Lung (tissue), 12 donors: Measurements from ENCODE around the gene INSC. TPM values are rescaled to one million over a fixed set of nuclear protein-coding genes. Genes with fewer than 3 reads are reported as not detected.
A peak's percentile ranks its signal among the peaks of the same experiment; 100 is the strongest.

Experiments
- ATAC-seq: fragments of 200-7000 bp; cut with Tn5 transposase; one replicate; pipeline ENCODE4 v1.9.1; 2020; ENCODE audit warnings: moderate number of reproducible peaks; ENCODE audit not compliant: insufficient read depth, low FRiP score
- DNase-seq, 3 donors: peaks; one replicate each; pipeline ENCODE4 v3.0.0-alpha.2; 2013 to 2017
- H3K27ac ChIP-seq, 2 donors: one replicate each; pipeline ENCODE4 v1.5.1; 2013; ENCODE audit warnings: mild to moderate bottlenecking in 2 of 2, moderate library complexity in 2 of 2, control low read depth in 1 of 2, inconsistent platforms in 1 of 2, low read depth in 1 of 2, low read length in 1 of 2
- H3K27me3 ChIP-seq, 3 donors: one replicate each; pipeline ENCODE4 v1.5.1; 2013; ENCODE audit warnings: low read length in 2 of 3; ENCODE audit not compliant: control insufficient read depth in 3 of 3, insufficient read depth in 3 of 3
- H3K36me3 ChIP-seq, 4 donors: one replicate each; pipeline ENCODE4 v1.5.1; 2013; ENCODE audit warnings: low read length in 4 of 4, mild to moderate bottlenecking in 1 of 4, moderate library complexity in 1 of 4; ENCODE audit not compliant: control insufficient read depth in 4 of 4, insufficient read depth in 4 of 4
- H3K4me1 ChIP-seq, 5 donors: one replicate each; pipeline ENCODE4 v1.5.1; 2013; ENCODE audit warnings: low read length in 5 of 5, mild to moderate bottlenecking in 2 of 5, moderate library complexity in 1 of 5; ENCODE audit not compliant: control insufficient read depth in 5 of 5, insufficient read depth in 5 of 5
- H3K4me3 ChIP-seq: one replicate; pipeline ENCODE4 v1.5.1; 2013; ENCODE audit warnings: mild to moderate bottlenecking, control low read depth, moderate library complexity
- H3K9ac ChIP-seq, 2 donors: one replicate each; pipeline ENCODE4 v1.5.1; 2013; ENCODE audit warnings: low read length in 2 of 2, control low read depth in 1 of 2; ENCODE audit not compliant: insufficient read depth in 1 of 2
- H3K9me3 ChIP-seq, 4 donors: one replicate each; pipeline ENCODE4 v1.5.1; 2013; ENCODE audit warnings: low read length in 3 of 4, mild to moderate bottlenecking in 1 of 4, moderate library complexity in 1 of 4; ENCODE audit not compliant: control insufficient read depth in 4 of 4, insufficient read depth in 3 of 4
- WGBS, 2 donors: extraction: QIAGEN DNeasy Blood & Tissue Kit; methylation state at CpG; one replicate each; pipeline ENCODE4 v1.1.7; 2013; 5-methylcytosine and 5-hydroxymethylcytosine counted together
- polyA plus RNA-seq, 2 donors: library from polyadenylated mRNA; stranded (reverse); fragments of 200-250 nt; gene quantifications; one replicate each; pipeline ENCODE4 v1.2.1, GENCODE V29; 2013
- total RNA-seq, 2 donors: library from RNA; depleted of rRNA in 1 of 2; stranded (reverse); fragments of >200 nt in 1 of 2; gene quantifications; one replicate each; pipeline ENCODE4 v1.2.1, GENCODE V29; 2014 to 2021
- TF ChIP-seq, protein P1 (sequence below): IDR thresholded peaks from 2 replicates; pipeline ENCODE4 v1.5.1; 2012; ENCODE audit warnings: mild to moderate bottlenecking; ENCODE audit errors: control extremely low read depth, extremely low read depth
- donor health status: control.
- donor health status: control.
- donor health status: Bipolar disorder and iron deficiency.
- donor health status: healthy.
- donor health status: DM: yes; HTN: yes; CAD: no.

INSC gene
- total and polyA plus RNA-seq, 4 donors = 0.49 to 0.91 (median 0.73) TPM

DNA sequence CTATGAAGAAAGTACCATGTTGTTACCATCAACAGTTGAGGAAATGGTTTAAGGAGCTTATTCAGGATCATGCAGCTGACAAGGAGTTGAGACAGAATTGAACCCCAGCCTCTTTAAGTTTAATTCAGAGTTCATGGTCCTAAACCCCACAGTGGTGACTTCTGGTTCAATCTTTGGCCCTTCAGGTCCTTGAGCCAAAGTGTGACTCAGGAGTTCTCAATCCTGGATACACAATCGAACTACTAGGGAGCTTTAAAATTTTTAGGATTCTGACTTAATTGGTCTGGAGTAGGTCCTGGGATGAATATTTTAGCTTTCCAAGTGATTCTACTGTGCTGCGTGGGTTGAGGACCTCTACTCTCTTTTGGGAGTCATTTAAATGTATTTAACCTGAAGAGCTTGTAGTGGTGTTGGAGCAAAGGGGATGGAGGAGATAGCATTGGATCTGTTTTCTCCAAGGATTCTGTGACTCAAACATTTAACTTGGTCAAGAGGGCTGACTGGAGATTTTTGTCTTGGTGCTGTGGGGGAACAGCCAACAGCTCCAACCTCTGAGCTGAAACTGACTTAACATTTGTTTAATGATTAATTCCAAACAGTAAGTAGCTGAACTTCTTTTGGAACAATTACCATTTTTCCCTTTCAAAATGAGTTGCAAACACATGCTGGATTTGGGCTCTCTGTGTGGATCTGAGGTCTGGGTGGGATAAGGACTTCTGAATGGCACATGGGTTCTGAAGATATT lies 80.1 kb downstream of the INSC start:
- H3K4me1 ChIP-seq = peaks cover 0 to 21% (median 0%) of the 10 kb centered on the region in 5 donors
- no peak overlapping the region for H3K4me3 ChIP-seq
- DNase-seq (peak in 2 of 3 donors; percentile 20 to 30), ATAC-seq (no peak)
- no peak overlapping the region for H3K27ac ChIP-seq
- no peaks in the 10 kb centered on the region for H3K36me3 ChIP-seq
- H3K9ac ChIP-seq = no peak overlapping the region
- TF ChIP-seq, protein P1, sequence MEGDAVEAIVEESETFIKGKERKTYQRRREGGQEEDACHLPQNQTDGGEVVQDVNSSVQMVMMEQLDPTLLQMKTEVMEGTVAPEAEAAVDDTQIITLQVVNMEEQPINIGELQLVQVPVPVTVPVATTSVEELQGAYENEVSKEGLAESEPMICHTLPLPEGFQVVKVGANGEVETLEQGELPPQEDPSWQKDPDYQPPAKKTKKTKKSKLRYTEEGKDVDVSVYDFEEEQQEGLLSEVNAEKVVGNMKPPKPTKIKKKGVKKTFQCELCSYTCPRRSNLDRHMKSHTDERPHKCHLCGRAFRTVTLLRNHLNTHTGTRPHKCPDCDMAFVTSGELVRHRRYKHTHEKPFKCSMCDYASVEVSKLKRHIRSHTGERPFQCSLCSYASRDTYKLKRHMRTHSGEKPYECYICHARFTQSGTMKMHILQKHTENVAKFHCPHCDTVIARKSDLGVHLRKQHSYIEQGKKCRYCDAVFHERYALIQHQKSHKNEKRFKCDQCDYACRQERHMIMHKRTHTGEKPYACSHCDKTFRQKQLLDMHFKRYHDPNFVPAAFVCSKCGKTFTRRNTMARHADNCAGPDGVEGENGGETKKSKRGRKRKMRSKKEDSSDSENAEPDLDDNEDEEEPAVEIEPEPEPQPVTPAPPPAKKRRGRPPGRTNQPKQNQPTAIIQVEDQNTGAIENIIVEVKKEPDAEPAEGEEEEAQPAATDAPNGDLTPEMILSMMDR = no peak
- no peaks in the 10 kb centered on the region for H3K9me3 ChIP-seq
- no peaks in the 10 kb centered on the region for H3K27me3 ChIP-seq
- 63 to 78% methylated on average over 2 of the region's 2 CpGs for WGBS, 2 donors

DNA sequence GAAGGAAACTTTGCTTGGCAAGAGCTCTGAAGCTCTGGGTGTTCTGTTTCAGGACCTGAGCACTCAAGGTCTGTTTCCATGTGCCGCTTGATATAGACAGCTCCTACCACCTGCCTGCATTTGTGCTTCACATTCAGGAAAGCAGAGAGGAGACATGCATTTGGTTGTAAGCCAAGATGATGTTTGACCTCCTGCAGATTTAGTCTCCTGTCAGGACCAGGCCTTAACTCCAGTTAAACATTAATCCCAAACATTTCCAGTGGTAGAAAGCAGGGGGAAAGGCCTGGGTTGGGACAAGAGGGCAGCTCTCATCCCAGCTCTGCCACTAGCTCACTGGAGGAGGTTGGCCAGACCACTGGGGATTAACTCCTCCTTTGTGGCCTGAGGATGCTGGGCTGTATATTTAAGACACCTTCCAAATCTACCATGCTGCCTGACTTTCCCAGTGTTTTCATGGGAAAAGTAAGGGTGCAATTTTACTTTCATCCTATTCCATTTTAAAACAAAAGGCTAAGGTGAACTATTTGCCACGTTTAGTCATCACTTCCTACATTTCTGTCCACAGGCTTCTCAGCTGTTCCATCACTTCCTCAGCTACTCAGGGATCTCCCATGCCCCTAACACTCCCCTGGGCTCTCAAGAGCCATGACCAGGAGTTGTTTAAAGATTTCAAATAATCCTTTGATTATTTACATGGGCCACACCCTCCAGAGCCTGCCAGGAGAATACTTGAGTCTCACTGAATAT lies 80.9 kb downstream of the INSC start:
- H3K4me3 ChIP-seq = no peak overlapping the region
- H3K9ac ChIP-seq = no peak overlapping the region
- peak in 2 of 3 donors; percentile 14 to 38 for DNase-seq
- TF ChIP-seq, protein P1 = no peak
- no peaks in the 10 kb centered on the region for H3K36me3 ChIP-seq
- ATAC-seq = no peak
- H3K27ac ChIP-seq = no peak overlapping the region
- no peaks in the 10 kb centered on the region for H3K9me3 ChIP-seq
- H3K4me1 ChIP-seq = peaks cover 0 to 21% (median 0%) of the 10 kb centered on the region in 5 donors
- H3K27me3 ChIP-seq = no peaks in the 10 kb centered on the region
- WGBS, 2 donors = 54 to 62% methylated on average over 2 of the region's 2 CpGs

DNA sequence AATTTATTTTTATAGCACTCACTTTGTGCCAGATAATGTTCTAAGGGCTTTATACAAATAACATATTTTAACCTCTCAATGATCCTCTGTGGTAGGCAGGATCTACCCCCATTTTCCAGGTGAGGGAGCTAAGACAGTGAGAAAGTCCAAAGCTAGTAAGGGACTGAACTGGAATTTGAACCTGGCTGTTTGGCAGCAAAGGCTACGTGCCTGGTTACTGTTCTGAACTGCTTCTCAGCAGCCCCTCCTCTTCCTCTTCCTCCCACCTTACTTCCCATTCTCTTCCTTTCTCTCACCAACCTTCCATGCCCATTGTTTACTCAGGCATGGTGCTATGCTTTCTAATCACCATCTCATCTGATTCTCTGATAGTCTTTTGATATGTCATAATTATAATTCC lies 82.0 kb downstream of the INSC start:
- no peak for ATAC-seq
- H3K4me1 ChIP-seq = peaks cover 0 to 21% (median 0%) of the 10 kb centered on the region in 5 donors
- WGBS, 2 donors = 55 to 68% methylated on average over 1 of the region's 1 CpG

More for the DNA sequence above, 82.0 kb downstream of the INSC start:
- H3K9ac ChIP-seq = no peak overlapping the region
- H3K27ac ChIP-seq = no peak overlapping the region
- H3K27me3 ChIP-seq = no peaks in the 10 kb centered on the region
- H3K4me3 ChIP-seq = no peak overlapping the region
- no peaks in the 10 kb centered on the region for H3K9me3 ChIP-seq
- no peak for DNase-seq
- TF ChIP-seq, protein P1 = no peak
- no peaks in the 10 kb centered on the region for H3K36me3 ChIP-seq
